Measurements from ENCODE around the gene TP53RK. TPM values are rescaled to one million over a fixed set of nuclear protein-coding genes. Genes with fewer than 3 reads are reported as not detected.

TP53RK gene
- total and polyA plus RNA-seq, 4 donors = 4.7 to 12.8 (median 6.8) TPM

- Histone ChIP-seq H3K9me3 (ENCODE audit: control insufficient read depth in 4 of 4, low read length in 3 of 4) (no peaks in the 10 kb centered on the region), H3K4me3 (ENCODE audit: low read depth in 1 of 3, low read length in 3 of 3) (peak overlapping the region; percentile 21 to 50 (median 31)), H3K27ac (ENCODE audit: low read depth in 1 of 2, low read length in 2 of 2) (peak overlapping the region; percentile 83 to 96), H3K36me3 (ENCODE audit: control insufficient read depth in 4 of 4, insufficient read depth in 3 of 4, low read depth in 1 of 4, low read length in 3 of 4) (no peaks in the 10 kb centered on the region), H3K9ac (ENCODE audit: low read depth in 1 of 2, low read length in 2 of 2) (peak overlapping the region; percentile 13 to 32), H3K27me3 (ENCODE audit: control insufficient read depth in 4 of 4, insufficient read depth in 4 of 4, low read length in 3 of 4) (no peaks in the 10 kb centered on the region), H3K4me1 (ENCODE audit: control insufficient read depth in 4 of 4, insufficient read depth in 4 of 4, low read length in 3 of 4) (peaks cover 5 to 49% (median 10%) of the 10 kb centered on the region in 4 donors)
- peak in 1 of 2 donors; percentile 73 for TF ChIP-seq JUND (IDR thresholded peaks at IDR 0.05)
- no peak for TF ChIP-seq HNF4G (IDR thresholded peaks at IDR 0.05)
- no peak for TF ChIP-seq ATF3 (IDR thresholded peaks at IDR 0.05)
- TF ChIP-seq CTCF (IDR thresholded peaks at IDR 0.05; ENCODE audit: low read depth, low read length, missing input control) = no peak
- TF ChIP-seq HNF4A (conservative IDR thresholded peaks at IDR 0.05) = peak; percentile 57 to 69
- peak; percentile 90 for TF ChIP-seq FOXA1 (IDR thresholded peaks at IDR 0.05)
- TF ChIP-seq ZBTB33 (IDR thresholded peaks at IDR 0.05) = peak; percentile 70
- peak; percentile 82 for TF ChIP-seq YY1 (IDR thresholded peaks at IDR 0.05)
- no peak for TF ChIP-seq RAD21 (IDR thresholded peaks at IDR 0.05)
- peak; percentile 84 for TF ChIP-seq SP1 (IDR thresholded peaks at IDR 0.05)
- TF ChIP-seq REST (IDR thresholded peaks at IDR 0.05) = peak; percentile 90
- no peak for TF ChIP-seq NR2F2 (IDR thresholded peaks at IDR 0.05)
- TF ChIP-seq FOXA2 (IDR thresholded peaks at IDR 0.05) = peak; percentile 97
- peak; percentile 76 to 84 for TF ChIP-seq RXRA (IDR thresholded peaks at IDR 0.05)
- TF ChIP-seq EGR1 (IDR thresholded peaks at IDR 0.05; ENCODE audit: low read depth in 2 of 2) = peak in 1 of 2 donors; percentile 78
- peak in 1 of 2 donors; percentile 46 for TF ChIP-seq GABPA (IDR thresholded peaks at IDR 0.05 in 1 of 2, conservative IDR thresholded peaks at IDR 0.05 in 1 of 2)
- peak; percentile 55 for TF ChIP-seq TAF1 (conservative IDR thresholded peaks at IDR 0.05)
- TF ChIP-seq MAX (IDR thresholded peaks at IDR 0.05) = peak; percentile 66
- no peak for DNase-seq (ENCODE audit: low spot score)
- WGBS = 38% methylated on average over 4 of the region's 4 CpGs
Observed at GRCh38 chr20:46705378-46705729, 16.1 kb upstream of the TP53RK start.
